ENCODE measurements around the gene TSPEAR. TPM values are rescaled to one million over a fixed set of nuclear protein-coding genes. Genes with fewer than 3 reads are reported as not detected.

Gene TSPEAR
- total RNA-seq, 1 experiment from 2014 or later = not detected

DNA sequence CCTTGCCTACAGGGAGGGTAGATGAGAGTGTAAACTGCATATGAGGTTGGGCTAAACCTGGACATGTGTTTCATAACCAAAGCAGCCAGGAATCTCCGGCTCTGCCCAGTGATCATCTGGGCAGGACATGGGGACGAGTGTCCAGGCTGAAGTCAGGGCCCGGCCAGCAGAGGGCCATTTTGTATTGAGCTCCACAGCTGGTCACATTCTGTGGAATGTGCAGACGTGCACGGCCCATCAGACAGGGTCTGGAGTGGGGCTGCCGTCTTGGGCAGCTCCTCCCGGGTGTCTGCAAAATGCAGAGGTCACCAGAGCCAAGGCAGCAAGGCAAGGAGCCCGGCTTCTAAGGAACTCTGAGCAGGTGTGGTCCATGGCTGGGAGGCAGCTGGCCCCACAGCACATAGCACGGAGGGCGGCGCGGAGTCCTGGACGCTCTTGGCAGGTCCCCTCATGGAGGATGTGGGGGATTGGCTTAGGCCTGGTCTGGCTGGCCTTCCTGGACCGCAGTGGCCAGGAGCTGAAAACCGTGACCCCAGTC is 249.8 kb downstream of the TSPEAR start:
- ChIA-PET CTCF (no interaction called here), POLR2A (no interaction called here)
- H3K4me3 Mint-ChIP-seq (ENCODE audit: unreplicated experiment) = no peak overlapping the region
- H3K27me3 Mint-ChIP-seq (ENCODE audit: insufficient read depth, unreplicated experiment) = no peaks in the 10 kb centered on the region
- DNase-seq (ENCODE audit: unreplicated experiment) = no peak
- H3K4me1 Mint-ChIP-seq (ENCODE audit: insufficient read depth, unreplicated experiment) = no peaks in the 10 kb centered on the region
- BruUV-seq (replicated peaks) = no TSS peak
- no peaks in the 10 kb centered on the region for H3K36me3 Mint-ChIP-seq (ENCODE audit: insufficient read depth, unreplicated experiment)
- TF ChIP-seq, protein P1, sequence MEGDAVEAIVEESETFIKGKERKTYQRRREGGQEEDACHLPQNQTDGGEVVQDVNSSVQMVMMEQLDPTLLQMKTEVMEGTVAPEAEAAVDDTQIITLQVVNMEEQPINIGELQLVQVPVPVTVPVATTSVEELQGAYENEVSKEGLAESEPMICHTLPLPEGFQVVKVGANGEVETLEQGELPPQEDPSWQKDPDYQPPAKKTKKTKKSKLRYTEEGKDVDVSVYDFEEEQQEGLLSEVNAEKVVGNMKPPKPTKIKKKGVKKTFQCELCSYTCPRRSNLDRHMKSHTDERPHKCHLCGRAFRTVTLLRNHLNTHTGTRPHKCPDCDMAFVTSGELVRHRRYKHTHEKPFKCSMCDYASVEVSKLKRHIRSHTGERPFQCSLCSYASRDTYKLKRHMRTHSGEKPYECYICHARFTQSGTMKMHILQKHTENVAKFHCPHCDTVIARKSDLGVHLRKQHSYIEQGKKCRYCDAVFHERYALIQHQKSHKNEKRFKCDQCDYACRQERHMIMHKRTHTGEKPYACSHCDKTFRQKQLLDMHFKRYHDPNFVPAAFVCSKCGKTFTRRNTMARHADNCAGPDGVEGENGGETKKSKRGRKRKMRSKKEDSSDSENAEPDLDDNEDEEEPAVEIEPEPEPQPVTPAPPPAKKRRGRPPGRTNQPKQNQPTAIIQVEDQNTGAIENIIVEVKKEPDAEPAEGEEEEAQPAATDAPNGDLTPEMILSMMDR (IDR thresholded peaks at IDR 0.05; ENCODE audit: unreplicated experiment) = no peak
- intact Hi-C loops (cut with micrococcal nuclease) = no loop called here
- peaks cover 10% of the 10 kb centered on the region for H3K9me3 Mint-ChIP-seq (ENCODE audit: unreplicated experiment)
- no peak overlapping the region for H3K27ac Mint-ChIP-seq (ENCODE audit: low read depth, unreplicated experiment)

DNA sequence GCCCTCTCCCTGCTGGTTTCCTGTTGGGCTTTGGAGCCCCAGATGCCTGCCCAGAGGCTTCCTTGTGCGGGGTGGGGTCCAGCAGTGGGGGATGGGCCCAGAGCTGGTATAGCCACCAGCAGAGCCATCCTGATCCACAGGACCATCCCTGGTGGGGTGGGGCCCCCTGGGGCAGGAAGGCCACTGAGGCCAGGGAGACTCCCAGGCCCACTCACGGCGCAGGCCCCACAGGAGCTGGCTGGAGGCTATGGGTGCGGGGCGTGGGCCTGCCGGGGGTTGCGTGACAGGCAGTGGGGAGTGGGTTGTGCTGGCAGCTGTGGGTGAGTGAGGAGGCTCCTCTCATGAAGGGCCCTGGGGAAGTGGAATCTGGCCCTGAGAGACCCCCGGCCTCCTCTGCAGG is 250.4 kb downstream of the TSPEAR start:
- Mint-ChIP-seq H3K4me3 (ENCODE audit: unreplicated experiment) (no peak overlapping the region), H3K9me3 (ENCODE audit: unreplicated experiment) (peaks cover 6% of the 10 kb centered on the region), H3K27me3 (ENCODE audit: insufficient read depth, unreplicated experiment) (no peaks in the 10 kb centered on the region), H3K27ac (ENCODE audit: low read depth, unreplicated experiment) (no peak overlapping the region), H3K36me3 (ENCODE audit: insufficient read depth, unreplicated experiment) (no peaks in the 10 kb centered on the region), H3K4me1 (ENCODE audit: insufficient read depth, unreplicated experiment) (no peaks in the 10 kb centered on the region)
- BruUV-seq (replicated peaks) = no TSS peak
- no peak for DNase-seq (ENCODE audit: unreplicated experiment)
- POLR2A ChIA-PET = no interaction called here
- intact Hi-C loops (cut with micrococcal nuclease) = no loop called here
- TF ChIP-seq, protein P1 (IDR thresholded peaks at IDR 0.05; ENCODE audit: unreplicated experiment) = no peak
- CTCF ChIA-PET = no interaction called here

GRCh38 chr21:44460441-44460755 is 251.0 kb downstream of the TSPEAR start:
- intact Hi-C loops (cut with micrococcal nuclease) = no loop called here
- ChIA-PET POLR2A (no interaction called here), CTCF (no interaction called here)
- TF ChIP-seq, protein P1 (IDR thresholded peaks at IDR 0.05; ENCODE audit: unreplicated experiment) = no peak
- H3K27ac Mint-ChIP-seq (ENCODE audit: low read depth, unreplicated experiment) = no peak overlapping the region
- no TSS peak for BruUV-seq (replicated peaks)
- no peak overlapping the region for H3K4me3 Mint-ChIP-seq (ENCODE audit: unreplicated experiment)
- DNase-seq (ENCODE audit: unreplicated experiment) = no peak
- no peaks in the 10 kb centered on the region for H3K4me1 Mint-ChIP-seq (ENCODE audit: insufficient read depth, unreplicated experiment)
- H3K27me3 Mint-ChIP-seq (ENCODE audit: insufficient read depth, unreplicated experiment) = no peaks in the 10 kb centered on the region
- no peaks in the 10 kb centered on the region for H3K36me3 Mint-ChIP-seq (ENCODE audit: insufficient read depth, unreplicated experiment)
- H3K9me3 Mint-ChIP-seq (ENCODE audit: unreplicated experiment) = peaks cover under 1% of the 10 kb centered on the region

GRCh38 chr21:44459712-44460440 is 251.5 kb downstream of the TSPEAR start:
- CTCF ChIA-PET = no interaction called here
- BruUV-seq (replicated peaks) = no TSS peak
- intact Hi-C loops (cut with micrococcal nuclease) = no loop called here
- POLR2A ChIA-PET = no interaction called here
- H3K27me3 Mint-ChIP-seq (ENCODE audit: insufficient read depth, unreplicated experiment) = no peaks in the 10 kb centered on the region
- no peaks in the 10 kb centered on the region for H3K9me3 Mint-ChIP-seq (ENCODE audit: unreplicated experiment)
- no peak overlapping the region for H3K27ac Mint-ChIP-seq (ENCODE audit: low read depth, unreplicated experiment)
- no peaks in the 10 kb centered on the region for H3K36me3 Mint-ChIP-seq (ENCODE audit: insufficient read depth, unreplicated experiment)
- no peaks in the 10 kb centered on the region for H3K4me1 Mint-ChIP-seq (ENCODE audit: insufficient read depth, unreplicated experiment)
- TF ChIP-seq, protein P1 (IDR thresholded peaks at IDR 0.05; ENCODE audit: unreplicated experiment) = no peak
- no peak for DNase-seq (ENCODE audit: unreplicated experiment)
- no peak overlapping the region for H3K4me3 Mint-ChIP-seq (ENCODE audit: unreplicated experiment)
